ENCODE results near the gene LRCH4. TPM values are rescaled to one million over a fixed set of nuclear protein-coding genes. Genes with fewer than 3 reads are reported as not detected.
A peak's percentile ranks its signal among the peaks of the same experiment; 100 is the strongest.

LRCH4 gene
- total and polyA plus RNA-seq, 9 of the 15 experiments (the other 6 are each of a cell fraction or from before 2014, with no cell fraction given) = 0.06 to 63.3 (median 15.0) TPM

- TF ChIP-seq CHAMP1 (IDR thresholded peaks at IDR 0.05) = no peak
- TF ChIP-seq ZNF23 (CRISPR knock-in tag; IDR thresholded peaks at IDR 0.05) = no peak
- TF ChIP-seq ARID2 (IDR thresholded peaks at IDR 0.05) = 0 out of 2 replicates have a peak, but pooled peaks have one; percentile 13
- TF ChIP-seq TAL1 (IDR thresholded peaks at IDR 0.05) = peak; percentile 15; the same call in 1 of the 2 replicates
- TF ChIP-seq TAF7 (tag; IDR thresholded peaks at IDR 0.05) = no peak
- TF ChIP-seq PBX2 (CRISPR knock-in tag; IDR thresholded peaks at IDR 0.05; ENCODE audit: low read depth) = no peak
- TF ChIP-seq PBX2 (tag; conservative IDR thresholded peaks at IDR 0.05; ENCODE audit: low read depth) = no peak
- no peak for TF ChIP-seq ZNF507 (tag; conservative IDR thresholded peaks at IDR 0.05)
- TF ChIP-seq PTBP1 (IDR thresholded peaks at IDR 0.05; ENCODE audit: low read depth, low read length) = no peak
- TF ChIP-seq HNRNPL (IDR thresholded peaks at IDR 0.05; ENCODE audit: low read depth, low read length) = peak; percentile 33; the same call in 1 of the 2 replicates
- TF ChIP-seq LEF1 (IDR thresholded peaks at IDR 0.05) = no peak
- TF ChIP-seq SIN3B (IDR thresholded peaks at IDR 0.05; ENCODE audit: low read depth) = peak; percentile 65; the same call in 1 of the 2 replicates
- TF ChIP-seq SRSF9 (IDR thresholded peaks at IDR 0.05; ENCODE audit: borderline replicate concordance, low read depth, low read length) = no peak
- TF ChIP-seq SNIP1 (IDR thresholded peaks at IDR 0.05; ENCODE audit: low read depth) = no peak
- 0 out of 2 replicates have a peak, but pooled peaks have one; percentile 19 for TF ChIP-seq ZNF407 (IDR thresholded peaks at IDR 0.05; ENCODE audit: low read depth)
Measured at GRCh38 chr7:100604028-100604975, 18.4 kb upstream of the LRCH4 start (continued).

All from K562 (cell line).